Liver (tissue), 3 donors: ENCODE results near the gene PRICKLE1.

ENCODE experiments used
- CTCF ChIP-seq: fragments of 150-350 bp; IDR thresholded peaks from 2 replicates; pipeline ENCODE4 v1.5.1; 2017; ENCODE audit warnings: improper control_type of control experiment, low read depth, low read length; ENCODE audit not compliant: missing input control
- EGR1 ChIP-seq, 2 donors: IDR thresholded peaks; 2 replicates each; pipeline ENCODE4 v1.6.1; 2016 to 2018; ENCODE audit warnings: antibody characterized with exemption in 2 of 2, low read depth in 2 of 2
- FOXA2 ChIP-seq: IDR thresholded peaks from 2 replicates; pipeline ENCODE4 v1.6.1; 2016; ENCODE audit warnings: antibody characterized with exemption
- HNF4G ChIP-seq: IDR thresholded peaks from 2 replicates; pipeline ENCODE4 v1.6.1; 2016; ENCODE audit warnings: antibody characterized with exemption
- RAD21 ChIP-seq, 2 donors: IDR thresholded peaks; 2 replicates each; pipeline ENCODE4 v1.6.1; 2016; ENCODE audit warnings: antibody characterized with exemption in 2 of 2, mild to moderate bottlenecking in 2 of 2
- RXRA ChIP-seq, 2 donors: IDR thresholded peaks; 2 replicates each; pipeline ENCODE4 v1.6.1; 2017 to 2018; ENCODE audit warnings: antibody characterized with exemption in 2 of 2, mild to moderate bottlenecking in 1 of 2
- SP1 ChIP-seq: IDR thresholded peaks from 2 replicates; pipeline ENCODE4 v1.6.1; 2018; ENCODE audit warnings: antibody characterized with exemption, mild to moderate bottlenecking
- TAF1 ChIP-seq: conservative IDR thresholded peaks from 2 replicates; pipeline ENCODE4 v1.6.1; 2016; ENCODE audit warnings: antibody characterized with exemption, mild to moderate bottlenecking
- YY1 ChIP-seq: IDR thresholded peaks from 2 replicates; pipeline ENCODE4 v1.6.1; 2016; ENCODE audit warnings: antibody characterized with exemption, mild to moderate bottlenecking
- TF ChIP-seq, protein P1 (sequence below): IDR thresholded peaks from 2 replicates; pipeline ENCODE4 v1.6.1; 2016; ENCODE audit warnings: antibody characterized with exemption, mild to moderate bottlenecking
- TF ChIP-seq, protein P2 (sequence below): IDR thresholded peaks from 2 replicates; pipeline ENCODE4 v1.6.1; 2016; ENCODE audit warnings: antibody characterized with exemption
- donor health status: healthy.
- donor health status: healthy.

DNA sequence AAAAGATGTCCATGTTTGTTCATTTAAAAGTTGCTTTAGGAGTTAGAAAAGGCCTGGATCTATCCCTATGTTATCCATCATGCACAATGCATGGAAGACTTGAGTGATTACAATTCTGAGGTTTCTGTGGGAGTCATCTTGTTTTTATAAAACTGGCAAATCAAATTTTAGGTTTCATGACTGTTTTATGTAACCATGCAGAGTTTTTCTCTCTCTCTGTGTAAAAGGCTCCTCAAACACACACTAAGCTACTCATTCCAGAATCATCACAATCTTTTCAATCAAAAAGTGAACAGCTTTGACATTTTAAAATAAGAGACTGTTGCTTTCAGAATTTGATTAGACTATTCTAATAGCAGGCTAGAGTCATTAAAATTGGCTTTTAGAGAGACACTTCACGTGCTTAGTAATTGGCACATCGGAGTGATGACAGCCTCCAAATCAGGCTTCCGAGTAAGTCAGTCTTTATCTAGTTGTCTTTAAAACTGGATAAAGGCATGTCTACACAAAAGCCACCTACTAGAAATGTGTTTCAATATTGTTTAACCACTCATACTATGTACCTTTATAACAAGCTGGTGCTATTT lies 31.9 kb downstream of the PRICKLE1 start:
- no peak for TF ChIP-seq CTCF
- TF ChIP-seq FOXA2, result no peak
- TF ChIP-seq, protein P1, sequence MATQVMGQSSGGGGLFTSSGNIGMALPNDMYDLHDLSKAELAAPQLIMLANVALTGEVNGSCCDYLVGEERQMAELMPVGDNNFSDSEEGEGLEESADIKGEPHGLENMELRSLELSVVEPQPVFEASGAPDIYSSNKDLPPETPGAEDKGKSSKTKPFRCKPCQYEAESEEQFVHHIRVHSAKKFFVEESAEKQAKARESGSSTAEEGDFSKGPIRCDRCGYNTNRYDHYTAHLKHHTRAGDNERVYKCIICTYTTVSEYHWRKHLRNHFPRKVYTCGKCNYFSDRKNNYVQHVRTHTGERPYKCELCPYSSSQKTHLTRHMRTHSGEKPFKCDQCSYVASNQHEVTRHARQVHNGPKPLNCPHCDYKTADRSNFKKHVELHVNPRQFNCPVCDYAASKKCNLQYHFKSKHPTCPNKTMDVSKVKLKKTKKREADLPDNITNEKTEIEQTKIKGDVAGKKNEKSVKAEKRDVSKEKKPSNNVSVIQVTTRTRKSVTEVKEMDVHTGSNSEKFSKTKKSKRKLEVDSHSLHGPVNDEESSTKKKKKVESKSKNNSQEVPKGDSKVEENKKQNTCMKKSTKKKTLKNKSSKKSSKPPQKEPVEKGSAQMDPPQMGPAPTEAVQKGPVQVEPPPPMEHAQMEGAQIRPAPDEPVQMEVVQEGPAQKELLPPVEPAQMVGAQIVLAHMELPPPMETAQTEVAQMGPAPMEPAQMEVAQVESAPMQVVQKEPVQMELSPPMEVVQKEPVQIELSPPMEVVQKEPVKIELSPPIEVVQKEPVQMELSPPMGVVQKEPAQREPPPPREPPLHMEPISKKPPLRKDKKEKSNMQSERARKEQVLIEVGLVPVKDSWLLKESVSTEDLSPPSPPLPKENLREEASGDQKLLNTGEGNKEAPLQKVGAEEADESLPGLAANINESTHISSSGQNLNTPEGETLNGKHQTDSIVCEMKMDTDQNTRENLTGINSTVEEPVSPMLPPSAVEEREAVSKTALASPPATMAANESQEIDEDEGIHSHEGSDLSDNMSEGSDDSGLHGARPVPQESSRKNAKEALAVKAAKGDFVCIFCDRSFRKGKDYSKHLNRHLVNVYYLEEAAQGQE, result no peak
- TF ChIP-seq RXRA (IDR thresholded peaks at IDR 0.05), result no peak
- no peak for TF ChIP-seq TAF1
- TF ChIP-seq, protein P2, sequence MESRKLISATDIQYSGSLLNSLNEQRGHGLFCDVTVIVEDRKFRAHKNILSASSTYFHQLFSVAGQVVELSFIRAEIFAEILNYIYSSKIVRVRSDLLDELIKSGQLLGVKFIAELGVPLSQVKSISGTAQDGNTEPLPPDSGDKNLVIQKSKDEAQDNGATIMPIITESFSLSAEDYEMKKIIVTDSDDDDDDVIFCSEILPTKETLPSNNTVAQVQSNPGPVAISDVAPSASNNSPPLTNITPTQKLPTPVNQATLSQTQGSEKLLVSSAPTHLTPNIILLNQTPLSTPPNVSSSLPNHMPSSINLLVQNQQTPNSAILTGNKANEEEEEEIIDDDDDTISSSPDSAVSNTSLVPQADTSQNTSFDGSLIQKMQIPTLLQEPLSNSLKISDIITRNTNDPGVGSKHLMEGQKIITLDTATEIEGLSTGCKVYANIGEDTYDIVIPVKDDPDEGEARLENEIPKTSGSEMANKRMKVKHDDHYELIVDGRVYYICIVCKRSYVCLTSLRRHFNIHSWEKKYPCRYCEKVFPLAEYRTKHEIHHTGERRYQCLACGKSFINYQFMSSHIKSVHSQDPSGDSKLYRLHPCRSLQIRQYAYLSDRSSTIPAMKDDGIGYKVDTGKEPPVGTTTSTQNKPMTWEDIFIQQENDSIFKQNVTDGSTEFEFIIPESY, result no peak
- TF ChIP-seq YY1, result no peak
- TF ChIP-seq SP1, result no peak
- no peak for TF ChIP-seq EGR1 (IDR thresholded peaks at IDR 0.05; ENCODE audit: low read depth in 2 of 2)
- no peak for TF ChIP-seq HNF4G
- TF ChIP-seq RAD21 (IDR thresholded peaks at IDR 0.05), result no peak
